IMR-90 (cell line): Measurements from ENCODE around the gene RAP1GAP. TPM values are rescaled to one million over a fixed set of nuclear protein-coding genes. Genes with fewer than 3 reads are reported as not detected.

ENCODE experiments used
- ATAC-seq: fragments of 200-7000 bp; cut with Tn5 transposase; 2 replicates; pipeline ENCODE4 v1.9.1; 2020; ENCODE audit warnings: low read depth, mild to moderate bottlenecking, moderate library complexity
- BruUV-seq: library from RNA; stranded (reverse); fragments of 400-500 nt; replicated peaks from 2 replicates; lab custom pipeline; 2021; lab: Mats Ljungman, UMichigan
- CTCF ChIA-PET: fragments of 300-600 bp; formaldehyde crosslinking; extraction: SDS; loops from one replicate; lab custom pipeline; 2021; ENCODE audit warnings: antibody characterized with exemption; lab: Yijun Ruan, JAX
- POLR2A ChIA-PET: fragments of 300-600 bp; sonication (Branson Sonifier 250); formaldehyde crosslinking; loops from one replicate; lab custom pipeline; 2022; ENCODE audit warnings: antibody characterized with exemption; ENCODE audit not compliant: unreplicated experiment; lab: Charles Lee
- DNase-seq: peaks from one replicate; pipeline ENCODE4 v3.0.0; 2013
- H2AFZ ChIP-seq: replicated peaks from 2 replicates; pipeline ENCODE3; 2013; ENCODE audit warnings: low read length, mild to moderate bottlenecking; ENCODE audit not compliant: poor library complexity
- H2AK5ac ChIP-seq: 2 replicates; pipeline ENCODE4 v1.6.1; 2013; ENCODE audit warnings: low read depth, low read length, inconsistent platforms
- H2AK9ac ChIP-seq: replicated peaks from 2 replicates; pipeline ENCODE3; 2013; ENCODE audit warnings: mild to moderate bottlenecking, low read depth, low read length, moderate library complexity; ENCODE audit not compliant: poor library complexity
- H2BK120ac ChIP-seq: 2 replicates; pipeline ENCODE4 v1.6.1; 2013; ENCODE audit warnings: low read depth, low read length, inconsistent platforms
- H2BK15ac ChIP-seq: 3 replicates; pipeline ENCODE4 v1.6.1; 2013; ENCODE audit warnings: low read depth, low read length, inconsistent platforms
- H2BK20ac ChIP-seq: 2 replicates; pipeline ENCODE4 v1.6.1; 2013; ENCODE audit warnings: low read depth, mild to moderate bottlenecking, inconsistent platforms, low read length, moderate library complexity
- H2BK5ac ChIP-seq: 2 replicates; pipeline ENCODE4 v1.6.1; 2013; ENCODE audit warnings: mild to moderate bottlenecking, low read depth, low read length, inconsistent platforms; ENCODE audit not compliant: poor library complexity, severe bottlenecking
- H3K14ac ChIP-seq: replicated peaks from 2 replicates; pipeline ENCODE4 v1.6.1; 2013; ENCODE audit warnings: low read depth, low read length, inconsistent platforms
- H3K18ac ChIP-seq: 2 replicates; pipeline ENCODE4 v1.6.1; 2013; ENCODE audit warnings: low read depth, low read length, control low read depth
- H3K23ac ChIP-seq: 2 replicates; pipeline ENCODE4 v1.6.1; 2013; ENCODE audit warnings: low read depth, low read length, inconsistent platforms
- H3K27ac ChIP-seq: 2 replicates; pipeline ENCODE4 v1.5.1; 2013; ENCODE audit warnings: mild to moderate bottlenecking, control low read depth, low read length; ENCODE audit not compliant: insufficient read depth
- H3K27me3 ChIP-seq: 2 replicates; pipeline ENCODE4 v1.6.1; 2013; ENCODE audit warnings: low read length; ENCODE audit not compliant: control insufficient read depth, insufficient read depth
- H3K36me3 ChIP-seq: 2 replicates; pipeline ENCODE4 v1.6.1; 2013; ENCODE audit warnings: low read length, mixed read lengths; ENCODE audit not compliant: control insufficient read depth, insufficient read depth
- H3K4ac ChIP-seq: 2 replicates; pipeline ENCODE4 v1.6.1; 2013; ENCODE audit warnings: low read depth, low read length, inconsistent platforms
- H3K4me1 ChIP-seq: 2 replicates; pipeline ENCODE4 v1.6.1; 2013; ENCODE audit warnings: low read length, mixed read lengths; ENCODE audit not compliant: control insufficient read depth, insufficient read depth
- H3K4me2 ChIP-seq: 2 replicates; pipeline ENCODE4 v1.6.1; 2013; ENCODE audit warnings: low read depth, mild to moderate bottlenecking, control low read depth, low read length, moderate library complexity
- H3K4me3 ChIP-seq: 2 replicates; pipeline ENCODE4 v1.5.1; 2013; ENCODE audit warnings: low read depth, mild to moderate bottlenecking, control low read depth, low read length, moderate library complexity; ENCODE audit not compliant: insufficient read depth
- H3K56ac ChIP-seq: 2 replicates; pipeline ENCODE4 v1.6.1; 2013; ENCODE audit warnings: low read length, inconsistent platforms; ENCODE audit not compliant: insufficient read depth; ENCODE audit errors: extremely low read depth
- H3K79me1 ChIP-seq, 2 experiments: 2 replicates each; pipeline ENCODE4 v1.6.1; 2013; ENCODE audit warnings: low read length in 2 of 2, inconsistent platforms in 1 of 2, low read depth in 1 of 2
- H3K9ac ChIP-seq: 2 replicates; pipeline ENCODE4 v1.6.1; 2013; ENCODE audit warnings: low read depth, low read length, control low read depth
- H3K9me1 ChIP-seq: 2 replicates; pipeline ENCODE4 v1.6.1; 2013; ENCODE audit warnings: low read length, inconsistent platforms; ENCODE audit not compliant: insufficient read depth
- H3K9me3 ChIP-seq: 2 replicates; pipeline ENCODE4 v1.6.1; 2013; ENCODE audit warnings: low read length; ENCODE audit not compliant: control insufficient read depth, insufficient read depth
- H4K20me1 ChIP-seq: 2 replicates; pipeline ENCODE4 v1.6.1; 2013; ENCODE audit warnings: low read length, inconsistent platforms; ENCODE audit not compliant: insufficient read depth
- H4K5ac ChIP-seq: 2 replicates; pipeline ENCODE4 v1.6.1; 2013; ENCODE audit warnings: mild to moderate bottlenecking, low read depth, low read length, control low read depth
- H4K8ac ChIP-seq, 2 experiments: 2 replicates each; pipeline ENCODE4 v1.6.1; 2013; ENCODE audit warnings: low read depth in 2 of 2, low read length in 2 of 2, control low read depth in 1 of 2, inconsistent platforms in 1 of 2
- H4K91ac ChIP-seq: 2 replicates; pipeline ENCODE4 v1.6.1; 2013; ENCODE audit warnings: low read depth, low read length, inconsistent platforms; ENCODE audit not compliant: insufficient read depth
- CTCF ChIP-seq: conservative IDR thresholded peaks from 2 replicates; pipeline ENCODE4 v1.5.1; 2012; ENCODE audit warnings: mild to moderate bottlenecking, low read depth, low read length, improper control_type of control experiment
- ELK1 ChIP-seq: fragments of 150-350 bp; IDR thresholded peaks from 2 replicates; pipeline ENCODE4 v1.6.1; 2016; ENCODE audit warnings: low read depth, mild to moderate bottlenecking, low read length, moderate library complexity, borderline replicate concordance
- MAFK ChIP-seq: IDR thresholded peaks from 2 replicates; pipeline ENCODE4 v1.6.1; 2012; ENCODE audit warnings: low read depth, low read length, improper control_type of control experiment
- MXI1 ChIP-seq: IDR thresholded peaks from 2 replicates; pipeline ENCODE4 v1.6.1; 2012; ENCODE audit warnings: low read depth, mild to moderate bottlenecking, low read length, moderate library complexity, borderline replicate concordance
- POLR2A ChIP-seq: IDR thresholded peaks from 2 replicates; pipeline ENCODE4 v1.6.1; 2012; ENCODE audit warnings: mild to moderate bottlenecking, low read depth, low read length
- RFX5 ChIP-seq: IDR thresholded peaks from 2 replicates; pipeline ENCODE4 v1.8.0; 2012; ENCODE audit warnings: low read depth, mild to moderate bottlenecking, low read length, moderate library complexity
- WGBS, 2 experiments: methylation state at CpG; one replicate each; pipeline versions ENCODE4 v1.1.5 to v1.1.7; 2013; ENCODE audit warnings: missing lambda C conversion rate in 2 of 2; ENCODE audit not compliant: insufficient read length in 1 of 2; ENCODE audit errors: extremely low coverage in 2 of 2; 5-methylcytosine and 5-hydroxymethylcytosine counted together
- dilution Hi-C: fragments of 300-500 bp; cut with HindIII; formaldehyde crosslinking; loops from one replicate; pipeline ENCODE4 v1.14.3; 2018; ENCODE audit warnings: low sequenced_read_pairs; ENCODE audit not compliant: unreplicated experiment
- in situ Hi-C: fragments of 300-500 bp; cut with MboI; formaldehyde crosslinking; loops from 3 replicates; pipeline ENCODE4 v1.14.3; 2019; ENCODE audit warnings: low sequenced_read_pairs, inconsistent platforms, mixed read lengths
- intact Hi-C: fragments of 100-400 bp; cut with micrococcal nuclease; formaldehyde crosslinking; loops from 2 replicates; pipeline ENCODE4 v1.10.0; 2022
- polyA plus RNA-seq, 3 experiments: library from polyadenylated mRNA; depleted of rRNA; stranded (reverse); fragments of >200 nt; gene quantifications; 2 replicates each; pipeline ENCODE4 v1.2.3, GENCODE V29; 2012; ENCODE audit warnings: low replicate concordance in 1 of 3
- total RNA-seq: library from RNA; depleted of rRNA; stranded (reverse); fragments of >200 nt; gene quantifications from 2 replicates; pipeline ENCODE4 v1.2.3, GENCODE V29; 2012

Gene RAP1GAP
- total and polyA plus RNA-seq, 2 of the 4 experiments (the other 2 are of a cell fraction): under 0.01 to 0.10 TPM

- WGBS, 2 experiments: no CpG with 5 or more reads among the region's 6 CpGs
- Histone ChIP-seq H3K79me1 (peaks cover 2 to 7% of the 10 kb centered on the region in 2 experiments; a peak in 2 of 4 replicates), H3K4me2 (no peak overlapping the region), H3K27ac (no peak overlapping the region), H2BK20ac (no peak overlapping the region), H2AFZ (no peak overlapping the region), H3K18ac (no peak overlapping the region), H2BK5ac (no peak overlapping the region), H3K9me1 (peaks cover 9% of the 10 kb centered on the region; the same call in 1 of the 2 replicates), H3K23ac (no peak overlapping the region), H3K9ac (no peak overlapping the region), H3K4ac (no peak overlapping the region), H4K8ac (no peak overlapping the region), H2AK9ac (no peak overlapping the region), H4K91ac (no peak overlapping the region), H2BK15ac (no peak overlapping the region), H3K56ac (no peak overlapping the region), H2BK120ac (no peak overlapping the region), H3K27me3 (no peaks in the 10 kb centered on the region), H2AK5ac (no peak overlapping the region), H3K4me3 (no peak overlapping the region), H3K14ac (no peak overlapping the region), H3K4me1 (peaks cover 4% of the 10 kb centered on the region; the same call in 1 of the 2 replicates), H4K5ac (no peak overlapping the region), H3K9me3 (no peaks in the 10 kb centered on the region), H4K20me1 (peaks cover 12% of the 10 kb centered on the region; the same call in 1 of the 2 replicates), H3K36me3 (peaks cover 4% of the 10 kb centered on the region)
- BruUV-seq: no TSS peak
- no peak for ATAC-seq
- ChIA-PET POLR2A (no interaction called here), CTCF (no interaction called here)
- in situ Hi-C loops (no loop called here), dilution Hi-C loops (no loop called here), intact Hi-C loops (no loop called here)
- DNase-seq: no peak
- TF ChIP-seq ELK1 (no peak), RFX5 (no peak), MAFK (no peak), CTCF (no peak), MXI1 (no peak), POLR2A (no peak)
These were observed 8.0 kb upstream of the RAP1GAP start for GRCh38 chr1:21677168-21677567.
